Measurements from ENCODE around the gene ZBTB8B. TPM values are rescaled to one million over a fixed set of nuclear protein-coding genes. Genes with fewer than 3 reads are reported as not detected.
A peak's percentile ranks its signal among the peaks of the same experiment; 100 is the strongest.
"Not testable (repeated sequence)": the region's sequence is repeated elsewhere in the genome, so short reads cannot be mapped to it uniquely, and the experiment has no call there.

Gene ZBTB8B
- total RNA-seq, 4 donors from 2014 or later = under 0.01 TPM; not detected in 3

- no peak overlapping the region for H3K27ac ChIP-seq
- no peaks in the 10 kb centered on the region for H3K4me1 ChIP-seq
- no peak for DNase-seq
- no peaks in the 10 kb centered on the region for H3K27me3 ChIP-seq
- WGBS, 2 donors = 68 to 72% methylated on average over 28 of the region's 28 CpGs
- H3K9me3 ChIP-seq = no peaks in the 10 kb centered on the region
- H3K36me3 ChIP-seq = no peaks in the 10 kb centered on the region
- H3K4me3 ChIP-seq (replicated peaks in 1 of 3) = no peak overlapping the region
- intact Hi-C loops (cut with DNase I) = no loop called here
- no peak for TF ChIP-seq POLR2A (IDR thresholded peaks at IDR 0.05)
- peak in 2 of 6 experiments; percentile 6 to 10 for TF ChIP-seq CTCF (IDR thresholded peaks at IDR 0.05)
Measured at GRCh38 chr1:32470991-32471694, 6.3 kb downstream of the ZBTB8B start.

GRCh38 chr1:32471695-32472362 lies 7.0 kb downstream of the ZBTB8B start:
- WGBS, 2 donors = 90% methylated on average over 3 of the region's 3 CpGs
- Histone ChIP-seq H3K27ac (no peak overlapping the region), H3K9me3 (no peaks in the 10 kb centered on the region), H3K27me3 (no peaks in the 10 kb centered on the region), H3K36me3 (no peaks in the 10 kb centered on the region), H3K4me3 (replicated peaks in 1 of 3) (no peak overlapping the region), H3K4me1 (no peaks in the 10 kb centered on the region)
- intact Hi-C loops (cut with DNase I) = no loop called here
- no peak for DNase-seq
- TF ChIP-seq CTCF (IDR thresholded peaks at IDR 0.05) (no peak), POLR2A (IDR thresholded peaks at IDR 0.05) (no peak)

- H3K9me3 ChIP-seq; H3K4me3 ChIP-seq (replicated peaks in 1 of 3); intact Hi-C loops (cut with DNase I); H3K4me1 ChIP-seq; H3K27me3 ChIP-seq; H3K27ac ChIP-seq; DNase-seq; H3K36me3 ChIP-seq: not testable (repeated sequence)
- WGBS, 2 donors = 81 to 85% methylated on average over 11 of the region's 11 CpGs
Measured at GRCh38 chr1:32472966-32473365, 8.1 kb downstream of the ZBTB8B start.

GRCh38 chr1:32474954-32475353 lies 10.1 kb downstream of the ZBTB8B start:
- Histone ChIP-seq H3K36me3 (no peaks in the 10 kb centered on the region), H3K4me1 (no peaks in the 10 kb centered on the region), H3K27me3 (no peaks in the 10 kb centered on the region), H3K4me3 (replicated peaks in 1 of 3) (no peak overlapping the region), H3K27ac (no peak overlapping the region), H3K9me3 (no peaks in the 10 kb centered on the region)
- 75 to 82% methylated on average over 4 of the region's 4 CpGs for WGBS, 2 donors
- intact Hi-C loops (cut with DNase I) = no loop called here
- TF ChIP-seq POLR2A (IDR thresholded peaks at IDR 0.05) = no peak
- no peak for DNase-seq

- intact Hi-C loops (cut with DNase I) = no loop called here
- TF ChIP-seq CTCF (IDR thresholded peaks at IDR 0.05) = no peak
- no peak for TF ChIP-seq POLR2A (IDR thresholded peaks at IDR 0.05)
- DNase-seq = no peak
- H3K27ac ChIP-seq = no peak overlapping the region
- no peaks in the 10 kb centered on the region for H3K9me3 ChIP-seq
- H3K4me3 ChIP-seq (replicated peaks in 1 of 3) = no peak overlapping the region
- no peaks in the 10 kb centered on the region for H3K36me3 ChIP-seq
- H3K27me3 ChIP-seq = no peaks in the 10 kb centered on the region
- 63 to 66% methylated on average over 2 of the region's 2 CpGs for WGBS, 2 donors
- H3K4me1 ChIP-seq = no peaks in the 10 kb centered on the region
Measured at GRCh38 chr1:32480003-32480402, 15.1 kb downstream of the ZBTB8B start.

- Histone ChIP-seq H3K4me1 (no peaks in the 10 kb centered on the region), H3K27ac (no peak overlapping the region), H3K36me3 (no peaks in the 10 kb centered on the region), H3K4me3 (replicated peaks in 1 of 3) (no peak overlapping the region), H3K27me3 (no peaks in the 10 kb centered on the region), H3K9me3 (no peaks in the 10 kb centered on the region)
- intact Hi-C loops (cut with DNase I) = no loop called here
- TF ChIP-seq CTCF (IDR thresholded peaks at IDR 0.05) = no peak
- TF ChIP-seq POLR2A (IDR thresholded peaks at IDR 0.05) = no peak
- DNase-seq = no peak
- WGBS, 2 donors = 92 to 93% methylated on average over 11 to 12 of the region's 12 CpGs
Measured at GRCh38 chr1:32480761-32481160, 15.9 kb downstream of the ZBTB8B start.

- 88 to 95% methylated on average over 3 of the region's 3 CpGs for WGBS, 2 donors
- intact Hi-C loops (cut with DNase I) = not testable (repeated sequence)
Measured at GRCh38 chr1:32481788-32482187, 16.9 kb downstream of the ZBTB8B start.

More at GRCh38 chr1:32481788-32482187, 16.9 kb downstream of the ZBTB8B start:
- not testable (repeated sequence) for H3K27ac ChIP-seq; H3K4me1 ChIP-seq; H3K9me3 ChIP-seq; H3K4me3 ChIP-seq (replicated peaks in 1 of 3); DNase-seq; H3K36me3 ChIP-seq; H3K27me3 ChIP-seq

Data from thyroid gland (tissue), 4 donors.